ENCODE results near the gene PCED1B.

GRCh38 chr12:47209014-47209413, 129.6 kb downstream of the PCED1B start:
- TF ChIP-seq CTCF (IDR thresholded peaks at IDR 0.05), result no peak
- no peak for TF ChIP-seq POLR2A (IDR thresholded peaks at IDR 0.05)
- no peak for TF ChIP-seq POLR2AphosphoS5 (IDR thresholded peaks at IDR 0.05)

Data from upper lobe of left lung (tissue), 4 donors.